ENCODE data around the gene SUSD4. TPM values are rescaled to one million over a fixed set of nuclear protein-coding genes. Genes with fewer than 3 reads are reported as not detected.

Gene SUSD4
- total RNA-seq, 6 donors from 2014 or later, result 0.55 to 3.8 (median 2.9) TPM; not detected in 1

GRCh38 chr1:223204424-223204823 is 159.6 kb downstream of the SUSD4 start:
- no peak overlapping the region for H3K27ac ChIP-seq
- no peak for TF ChIP-seq EP300 (IDR thresholded peaks at IDR 0.05)
- TF ChIP-seq POLR2A (IDR thresholded peaks at IDR 0.05), result no peak
- no peak for TF ChIP-seq POLR2AphosphoS5 (IDR thresholded peaks at IDR 0.05)
- TF ChIP-seq, protein P1, sequence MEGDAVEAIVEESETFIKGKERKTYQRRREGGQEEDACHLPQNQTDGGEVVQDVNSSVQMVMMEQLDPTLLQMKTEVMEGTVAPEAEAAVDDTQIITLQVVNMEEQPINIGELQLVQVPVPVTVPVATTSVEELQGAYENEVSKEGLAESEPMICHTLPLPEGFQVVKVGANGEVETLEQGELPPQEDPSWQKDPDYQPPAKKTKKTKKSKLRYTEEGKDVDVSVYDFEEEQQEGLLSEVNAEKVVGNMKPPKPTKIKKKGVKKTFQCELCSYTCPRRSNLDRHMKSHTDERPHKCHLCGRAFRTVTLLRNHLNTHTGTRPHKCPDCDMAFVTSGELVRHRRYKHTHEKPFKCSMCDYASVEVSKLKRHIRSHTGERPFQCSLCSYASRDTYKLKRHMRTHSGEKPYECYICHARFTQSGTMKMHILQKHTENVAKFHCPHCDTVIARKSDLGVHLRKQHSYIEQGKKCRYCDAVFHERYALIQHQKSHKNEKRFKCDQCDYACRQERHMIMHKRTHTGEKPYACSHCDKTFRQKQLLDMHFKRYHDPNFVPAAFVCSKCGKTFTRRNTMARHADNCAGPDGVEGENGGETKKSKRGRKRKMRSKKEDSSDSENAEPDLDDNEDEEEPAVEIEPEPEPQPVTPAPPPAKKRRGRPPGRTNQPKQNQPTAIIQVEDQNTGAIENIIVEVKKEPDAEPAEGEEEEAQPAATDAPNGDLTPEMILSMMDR (IDR thresholded peaks at IDR 0.05), result no peak
- H3K36me3 ChIP-seq, result no peaks in the 10 kb centered on the region
- H3K4me3 ChIP-seq, result no peak overlapping the region
- 80 to 89% methylated on average over 3 to 4 of the region's 4 CpGs for WGBS, 2 donors
- no peak for ATAC-seq (ENCODE audit: low FRiP score in 2 of 2)
- no peaks in the 10 kb centered on the region for H3K9me3 ChIP-seq
- no peaks in the 10 kb centered on the region for H3K27me3 ChIP-seq
- no peaks in the 10 kb centered on the region for H3K4me1 ChIP-seq
- no peak for DNase-seq

DNA sequence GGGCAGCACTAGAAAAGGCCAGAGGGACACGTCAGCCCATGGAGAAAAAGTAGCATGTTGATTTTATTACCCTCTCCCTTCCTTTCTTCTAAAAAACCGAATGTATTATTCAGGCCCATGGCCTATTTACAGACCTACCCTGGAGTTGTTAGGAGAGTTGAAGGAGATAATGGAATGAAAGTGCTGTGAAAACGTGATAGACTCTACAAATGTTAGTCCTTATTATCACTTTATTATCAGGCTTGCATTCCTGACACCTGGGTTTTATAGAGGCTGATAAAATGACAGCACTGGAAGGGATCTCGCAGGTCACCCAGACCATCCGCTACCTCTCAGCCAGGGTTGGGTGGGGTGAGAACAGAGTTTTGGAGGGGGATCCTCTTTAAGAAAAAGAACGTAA is 160.3 kb downstream of the SUSD4 start:
- DNase-seq, result no peak
- H3K36me3 ChIP-seq, result no peaks in the 10 kb centered on the region
- no peak overlapping the region for H3K4me3 ChIP-seq
- 88% methylated on average over 6 of the region's 6 CpGs for WGBS, 2 donors
- no peaks in the 10 kb centered on the region for H3K27me3 ChIP-seq
- H3K27ac ChIP-seq, result no peak overlapping the region
- H3K9me3 ChIP-seq, result no peaks in the 10 kb centered on the region
- no peaks in the 10 kb centered on the region for H3K4me1 ChIP-seq
- TF ChIP-seq EP300 (IDR thresholded peaks at IDR 0.05) (no peak), POLR2A (IDR thresholded peaks at IDR 0.05) (no peak), POLR2AphosphoS5 (IDR thresholded peaks at IDR 0.05) (no peak)
- TF ChIP-seq, protein P1 (IDR thresholded peaks at IDR 0.05), result no peak
- no peak for ATAC-seq (ENCODE audit: low FRiP score in 2 of 2)

DNA sequence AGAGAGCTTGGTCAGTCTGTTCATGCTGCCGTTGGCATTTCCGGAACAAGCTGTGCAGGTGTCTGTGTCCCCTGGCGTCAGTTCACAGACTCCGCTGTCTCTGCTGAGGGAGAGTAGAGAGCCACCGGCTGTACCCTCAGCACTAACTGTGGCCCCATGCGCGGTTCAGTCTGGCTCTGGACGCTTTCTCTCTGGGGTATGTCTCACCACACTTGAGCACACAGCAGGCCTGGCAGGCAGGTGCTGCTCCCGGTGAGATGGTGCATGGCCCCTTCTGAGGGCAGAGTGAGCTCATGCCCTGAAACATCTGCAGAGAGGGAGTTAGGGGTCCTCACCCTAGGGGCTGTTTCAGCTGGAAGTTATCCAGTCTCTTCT is 161.0 kb downstream of the SUSD4 start:
- Histone ChIP-seq H3K27ac (no peak overlapping the region), H3K36me3 (no peaks in the 10 kb centered on the region), H3K27me3 (no peaks in the 10 kb centered on the region), H3K4me1 (no peaks in the 10 kb centered on the region), H3K4me3 (no peak overlapping the region), H3K9me3 (no peaks in the 10 kb centered on the region)
- WGBS, 2 donors, result 91 to 94% methylated on average over 4 to 9 of the region's 9 CpGs
- peak; percentile 5 to 16 for ATAC-seq (ENCODE audit: low FRiP score in 2 of 2)
- TF ChIP-seq POLR2A (IDR thresholded peaks at IDR 0.05) (no peak), EP300 (IDR thresholded peaks at IDR 0.05) (no peak), POLR2AphosphoS5 (IDR thresholded peaks at IDR 0.05) (no peak)
- TF ChIP-seq, protein P1 (IDR thresholded peaks at IDR 0.05), result no peak
- DNase-seq, result peak in 1 of 2 donors; percentile 27

- no peaks in the 10 kb centered on the region for H3K9me3 ChIP-seq
- no peak overlapping the region for H3K27ac ChIP-seq
- ATAC-seq (ENCODE audit: low FRiP score in 2 of 2) (peak; percentile 13 to 44), DNase-seq (no peak)
- no peak overlapping the region for H3K4me3 ChIP-seq
- no peaks in the 10 kb centered on the region for H3K4me1 ChIP-seq
- no peaks in the 10 kb centered on the region for H3K27me3 ChIP-seq
- 76 to 89% methylated on average over 13 of the region's 13 CpGs for WGBS, 2 donors
- H3K36me3 ChIP-seq, result no peaks in the 10 kb centered on the region
- TF ChIP-seq POLR2AphosphoS5 (IDR thresholded peaks at IDR 0.05), result no peak
- no peak for TF ChIP-seq EP300 (IDR thresholded peaks at IDR 0.05)
- TF ChIP-seq, protein P1 (IDR thresholded peaks at IDR 0.05), result no peak
- no peak for TF ChIP-seq POLR2A (IDR thresholded peaks at IDR 0.05)
Observed at GRCh38 chr1:223202376-223203033, 161.5 kb downstream of the SUSD4 start.

GRCh38 chr1:223201967-223202366 is 162.0 kb downstream of the SUSD4 start:
- H3K4me3 ChIP-seq, result no peak overlapping the region
- no peak overlapping the region for H3K27ac ChIP-seq
- DNase-seq (peak in 1 of 2 donors; percentile 1), ATAC-seq (ENCODE audit: low FRiP score in 2 of 2) (peak; percentile 6 to 12)
- no peaks in the 10 kb centered on the region for H3K9me3 ChIP-seq
- no peaks in the 10 kb centered on the region for H3K36me3 ChIP-seq
- H3K27me3 ChIP-seq, result no peaks in the 10 kb centered on the region
- TF ChIP-seq POLR2AphosphoS5 (IDR thresholded peaks at IDR 0.05), result no peak
- TF ChIP-seq POLR2A (IDR thresholded peaks at IDR 0.05), result no peak
- H3K4me1 ChIP-seq, result no peaks in the 10 kb centered on the region
- WGBS, 2 donors, result 90% methylated on average over 2 of the region's 2 CpGs; no CpG with 5 or more reads in 1 of the 2 donors

Data from upper lobe of left lung (tissue), 6 donors.